Right atrium auricular region (tissue), 2 donors: ENCODE results near the gene MAT1A. TPM values are rescaled to one million over a fixed set of nuclear protein-coding genes. Genes with fewer than 3 reads are reported as not detected.

Source experiments
- DNase-seq: peaks from one replicate; pipeline ENCODE4 v3.0.0-alpha.2; 2019; ENCODE audit warnings: low spot score
- H3K27ac ChIP-seq, 2 donors: fragments of 200-600 bp; sonication (generic); 1 replicate in 1 of 2; 2 replicates in 1 of 2; pipeline ENCODE4 v1.5.1; 2016 to 2019
- H3K27me3 ChIP-seq, 2 donors: fragments of 200-600 bp; sonication (generic); one replicate each; pipeline versions ENCODE4 v1.5.1 to v1.6.0; 2017 to 2019
- H3K36me3 ChIP-seq: fragments of 200-600 bp; sonication (generic); one replicate; pipeline ENCODE4 v1.5.1; 2016
- H3K4me1 ChIP-seq, 2 donors: fragments of 200-600 bp; sonication (generic); one replicate each; pipeline versions ENCODE4 v1.5.1 to v1.6.0; 2017 to 2019
- H3K4me3 ChIP-seq, 2 donors: fragments of 200-600 bp; sonication (generic); 1 replicate in 1 of 2; 2 replicates in 1 of 2; pipeline ENCODE4 v1.5.1; 2017 to 2019; ENCODE audit warnings: mild to moderate bottlenecking in 1 of 2, moderate library complexity in 1 of 2
- H3K9me3 ChIP-seq, 2 donors: fragments of 200-600 bp; sonication (generic); one replicate each; pipeline ENCODE4 v1.5.1; 2019
- CTCF ChIP-seq, 2 donors: fragments of 200-600 bp; sonication (generic); IDR thresholded peaks; one replicate each; pipeline ENCODE4 v1.5.1; 2019; ENCODE audit warnings: antibody characterized with exemption in 2 of 2
- total RNA-seq, 2 donors: library from RNA; depleted of rRNA; stranded (reverse); fragments of >200 nt; gene quantifications; one replicate each; pipeline ENCODE4 v1.1.0, GENCODE V29; 2016

MAT1A gene
- total RNA-seq, 2 donors from 2014 or later: not detected

DNA sequence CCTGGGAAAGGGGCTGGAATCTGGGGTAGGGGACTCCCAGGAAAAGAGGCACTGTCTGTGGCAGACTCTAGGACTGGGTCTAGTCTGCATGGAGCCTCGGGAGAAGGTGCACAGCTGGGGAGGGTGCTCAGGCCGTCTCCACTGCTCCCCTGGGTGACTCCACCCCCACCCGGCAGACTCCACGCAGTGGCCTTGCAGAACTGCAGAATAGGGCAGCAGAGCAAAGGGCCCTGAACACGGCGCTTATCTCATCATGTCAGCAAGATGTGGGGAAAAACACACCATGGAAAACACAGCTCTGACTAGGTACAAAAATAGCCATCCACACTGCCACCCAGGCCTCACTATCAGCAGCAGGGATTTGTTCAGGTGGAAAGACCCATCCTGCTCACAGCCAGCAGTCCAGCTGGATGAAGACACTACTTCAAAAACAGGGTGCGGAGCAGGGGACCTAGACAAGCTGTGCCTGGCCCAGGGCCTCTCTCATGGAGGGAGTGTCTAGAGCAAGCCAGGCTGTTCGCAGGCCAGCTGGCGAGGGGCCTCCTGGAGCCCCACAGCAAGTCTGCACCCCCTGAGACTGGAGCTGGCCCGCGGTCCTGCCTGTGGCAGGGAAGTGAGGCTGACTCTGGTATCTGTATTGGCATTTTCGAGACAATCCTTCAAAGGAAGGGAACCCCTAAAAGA, 11.7 kb downstream of the MAT1A start:
- Histone ChIP-seq H3K9me3 (no peaks in the 10 kb centered on the region), H3K4me1 (peaks cover 0 to 15% of the 10 kb centered on the region in 2 donors), H3K36me3 (no peaks in the 10 kb centered on the region), H3K27ac (peak overlapping the region in 1 of 2 donors; percentile 39), H3K27me3 (no peaks in the 10 kb centered on the region), H3K4me3 (no peak overlapping the region)
- TF ChIP-seq CTCF (IDR thresholded peaks at IDR 0.05): no peak
- DNase-seq: peak; percentile 38

DNA sequence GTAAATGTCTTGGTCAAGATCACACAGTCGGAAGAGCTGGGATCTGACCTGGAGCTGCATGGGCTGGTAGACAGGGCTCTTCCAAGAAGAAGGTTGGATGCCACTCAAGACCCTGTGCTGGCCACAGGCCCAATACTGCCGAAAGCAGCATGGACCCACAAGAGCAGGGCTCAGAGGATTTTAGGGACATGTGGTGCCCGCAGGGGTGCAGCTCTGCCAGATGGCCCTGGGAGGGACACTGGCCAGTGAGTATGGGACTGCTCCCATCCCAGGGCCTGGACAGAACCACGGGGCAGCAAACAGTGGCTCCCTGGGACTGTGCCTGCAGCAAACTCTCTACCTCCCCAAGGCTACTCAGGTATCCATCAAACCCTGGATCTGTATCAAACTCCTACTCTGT, 12.4 kb downstream of the MAT1A start:
- H3K27me3 ChIP-seq: no peaks in the 10 kb centered on the region
- DNase-seq: peak; percentile 13
- H3K4me3 ChIP-seq: no peak overlapping the region
- no peaks in the 10 kb centered on the region for H3K36me3 ChIP-seq
- no peak for TF ChIP-seq CTCF (IDR thresholded peaks at IDR 0.05)
- no peaks in the 10 kb centered on the region for H3K9me3 ChIP-seq
- H3K27ac ChIP-seq: no peak overlapping the region
- H3K4me1 ChIP-seq: peaks cover 0 to 15% of the 10 kb centered on the region in 2 donors

GRCh38 chr10:80276335-80276734, 13.1 kb downstream of the MAT1A start:
- Histone ChIP-seq H3K9me3 (no peaks in the 10 kb centered on the region), H3K4me1 (peaks cover 0 to 15% of the 10 kb centered on the region in 2 donors), H3K36me3 (no peaks in the 10 kb centered on the region), H3K27me3 (no peaks in the 10 kb centered on the region), H3K27ac (no peak overlapping the region), H3K4me3 (no peak overlapping the region)
- DNase-seq: peak; percentile 32
- TF ChIP-seq CTCF (IDR thresholded peaks at IDR 0.05): no peak

DNA sequence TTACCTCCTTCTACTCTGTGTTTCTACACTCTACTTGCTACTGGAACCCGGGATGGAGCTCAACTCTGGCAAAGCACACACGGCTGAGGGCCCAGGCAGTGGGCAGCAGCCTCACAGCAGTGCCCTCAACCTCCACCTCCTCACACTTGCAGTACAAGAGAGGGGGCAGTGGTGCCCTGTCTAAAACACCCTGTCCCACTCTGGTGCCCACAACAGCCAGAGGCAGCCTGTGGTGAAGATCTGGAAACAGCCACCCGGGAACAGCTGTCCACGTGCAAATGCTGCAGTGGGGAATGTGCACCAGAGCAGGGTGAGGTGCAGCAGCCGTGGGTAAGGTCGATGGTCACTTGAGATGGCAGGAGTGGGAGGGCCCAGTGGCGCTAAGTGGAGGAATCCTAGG, 13.7 kb downstream of the MAT1A start:
- H3K27me3 ChIP-seq: no peaks in the 10 kb centered on the region
- H3K4me3 ChIP-seq: no peak overlapping the region
- H3K9me3 ChIP-seq: no peaks in the 10 kb centered on the region
- TF ChIP-seq CTCF (IDR thresholded peaks at IDR 0.05): no peak
- no peaks in the 10 kb centered on the region for H3K36me3 ChIP-seq
- peak; percentile 50 for DNase-seq
- H3K4me1 ChIP-seq: peaks cover 0 to 15% of the 10 kb centered on the region in 2 donors
- H3K27ac ChIP-seq: no peak overlapping the region

GRCh38 chr10:80275135-80275498, 14.3 kb downstream of the MAT1A start:
- no peak overlapping the region for H3K27ac ChIP-seq
- no peak for TF ChIP-seq CTCF (IDR thresholded peaks at IDR 0.05)

More at GRCh38 chr10:80275135-80275498, 14.3 kb downstream of the MAT1A start:
- Histone ChIP-seq H3K9me3 (no peaks in the 10 kb centered on the region), H3K27me3 (no peaks in the 10 kb centered on the region), H3K4me1 (peaks cover 0 to 15% of the 10 kb centered on the region in 2 donors), H3K4me3 (no peak overlapping the region), H3K36me3 (no peaks in the 10 kb centered on the region)
- DNase-seq: no peak
